H9 (cell line): ENCODE results near the gene ZNF653. TPM values are rescaled to one million over a fixed set of nuclear protein-coding genes. Genes with fewer than 3 reads are reported as not detected.

ENCODE experiments used
- DNase-seq: peaks from one replicate; pipeline ENCODE4 v3.0.0-alpha.2; 2017
- H2AFZ ChIP-seq: one replicate; pipeline ENCODE4 v1.6.1; 2013; ENCODE audit warnings: mild to moderate bottlenecking, low read length, control low read depth, moderate library complexity
- H2AK5ac ChIP-seq: 2 replicates; pipeline ENCODE4 v1.6.1; 2013; ENCODE audit warnings: low read length, control low read depth, mixed read lengths; ENCODE audit not compliant: insufficient read length
- H2BK120ac ChIP-seq: one replicate; pipeline ENCODE4 v1.6.1; 2013; ENCODE audit warnings: low read depth, mild to moderate bottlenecking, low read length, control low read depth, inconsistent platforms; ENCODE audit not compliant: poor library complexity, severe bottlenecking
- H2BK12ac ChIP-seq: 2 replicates; pipeline ENCODE4 v1.6.1; 2013; ENCODE audit warnings: low read length, control low read depth, mixed read lengths, low read depth; ENCODE audit not compliant: insufficient read length
- H2BK15ac ChIP-seq: 2 replicates; pipeline ENCODE4 v1.6.1; 2013; ENCODE audit warnings: low read depth, low read length, control low read depth
- H2BK20ac ChIP-seq: one replicate; pipeline ENCODE4 v1.6.1; 2013; ENCODE audit warnings: low read depth, mild to moderate bottlenecking, low read length, control low read depth, inconsistent platforms; ENCODE audit not compliant: poor library complexity, severe bottlenecking
- H2BK5ac ChIP-seq: 2 replicates; pipeline ENCODE4 v1.6.1; 2013; ENCODE audit warnings: low read length, control low read depth, mixed read lengths; ENCODE audit not compliant: insufficient read length
- H3K14ac ChIP-seq: 2 replicates; pipeline ENCODE4 v1.6.1; 2013; ENCODE audit warnings: low read length, control low read depth; ENCODE audit not compliant: insufficient read depth
- H3K18ac ChIP-seq: 2 replicates; pipeline ENCODE4 v1.6.1; 2013; ENCODE audit warnings: low read depth, mild to moderate bottlenecking, mixed read lengths, low read length, control low read depth; ENCODE audit not compliant: insufficient read length
- H3K23ac ChIP-seq: 2 replicates; pipeline ENCODE4 v1.6.1; 2013; ENCODE audit warnings: low read length, control low read depth, mixed read lengths, low read depth; ENCODE audit not compliant: insufficient read length
- H3K23me2 ChIP-seq: 2 replicates; pipeline ENCODE4 v1.6.1; 2013; ENCODE audit warnings: low read depth, mild to moderate bottlenecking, mixed read lengths, low read length, control low read depth; ENCODE audit not compliant: insufficient read length, poor library complexity, severe bottlenecking
- H3K27ac ChIP-seq: 2 replicates; pipeline ENCODE4 v1.5.1; 2013; ENCODE audit warnings: low read length, control low read depth, mixed read lengths, low read depth; ENCODE audit not compliant: insufficient read length
- H3K27me3 ChIP-seq: 2 replicates; pipeline ENCODE4 v1.6.1; 2013; ENCODE audit warnings: low read length, control low read depth, inconsistent platforms; ENCODE audit not compliant: insufficient read depth
- H3K4ac ChIP-seq: 2 replicates; pipeline ENCODE4 v1.6.1; 2013; ENCODE audit warnings: low read depth, mild to moderate bottlenecking, control low read depth, inconsistent platforms, low read length, moderate library complexity
- H3K4me1 ChIP-seq: 2 replicates; pipeline ENCODE4 v1.6.1; 2013; ENCODE audit warnings: low read length, control low read depth, inconsistent platforms; ENCODE audit not compliant: insufficient read depth
- H3K4me2 ChIP-seq: 2 replicates; pipeline ENCODE4 v1.6.1; 2013; ENCODE audit warnings: low read length, control low read depth, mixed read lengths; ENCODE audit not compliant: insufficient read length, insufficient read depth
- H3K56ac ChIP-seq: 2 replicates; pipeline ENCODE4 v1.6.1; 2013; ENCODE audit warnings: low read depth, mild to moderate bottlenecking, mixed read lengths, low read length, control low read depth; ENCODE audit not compliant: insufficient read length
- H3K79me1 ChIP-seq: 2 replicates; pipeline ENCODE4 v1.6.1; 2013; ENCODE audit warnings: low read depth, mild to moderate bottlenecking, moderate library complexity, low read length, control low read depth, inconsistent platforms; ENCODE audit not compliant: insufficient read depth, poor library complexity, severe bottlenecking
- H3K79me2 ChIP-seq: 2 replicates; pipeline ENCODE4 v1.6.1; 2013; ENCODE audit warnings: low read length, control low read depth, inconsistent platforms; ENCODE audit not compliant: insufficient read depth
- H3K9ac ChIP-seq: 2 replicates; pipeline ENCODE4 v1.6.1; 2013; ENCODE audit warnings: low read length, control low read depth, mixed read lengths; ENCODE audit not compliant: insufficient read length; ENCODE audit errors: extremely low read depth
- H3K9me3 ChIP-seq: one replicate; pipeline ENCODE4 v1.6.1; 2013; ENCODE audit warnings: low read depth, low read length, inconsistent platforms; ENCODE audit not compliant: control insufficient read depth
- H3T11ph ChIP-seq: one replicate; pipeline ENCODE4 v1.6.1; 2013; ENCODE audit warnings: mild to moderate bottlenecking, low read length, control low read depth, inconsistent platforms
- H4K20me1 ChIP-seq: one replicate; pipeline ENCODE4 v1.6.1; 2013; ENCODE audit not compliant: control insufficient read depth, insufficient read length, insufficient read depth
- H4K5ac ChIP-seq: 2 replicates; pipeline ENCODE4 v1.6.1; 2013; ENCODE audit warnings: low read depth, mild to moderate bottlenecking, mixed read lengths, low read length, control low read depth; ENCODE audit not compliant: insufficient read length
- H4K8ac ChIP-seq: replicated peaks from 2 replicates; pipeline ENCODE4 v1.6.1; 2013; ENCODE audit warnings: low read length, control low read depth, mixed read lengths, low read depth; ENCODE audit not compliant: insufficient read length
- H4K91ac ChIP-seq: 2 replicates; pipeline ENCODE4 v1.6.1; 2013; ENCODE audit warnings: low read depth, mild to moderate bottlenecking, moderate library complexity, mixed read lengths, low read length, control low read depth; ENCODE audit not compliant: insufficient read length
- H3K27ac Mint-ChIP-seq, 3 experiments: 2 replicates in 2 of 3; 3 replicates in 1 of 3; pipeline ENCODE4 v1.8.0; 2020 to 2021; ENCODE audit warnings: mixed read lengths in 3 of 3, mild to moderate bottlenecking in 1 of 3, moderate library complexity in 1 of 3
- H3K27me3 Mint-ChIP-seq: 2 replicates; pipeline ENCODE4 v1.8.0; 2021; ENCODE audit warnings: low read depth, mild to moderate bottlenecking, moderate library complexity, mixed read lengths
- H3K36me3 Mint-ChIP-seq, 3 experiments: 2 replicates in 2 of 3; 3 replicates in 1 of 3; pipeline ENCODE4 v1.8.0; 2020 to 2021; ENCODE audit warnings: low read depth in 3 of 3, mixed read lengths in 3 of 3; ENCODE audit not compliant: insufficient read depth in 1 of 3
- H3K4me1 Mint-ChIP-seq, 2 experiments: 2 replicates each; pipeline ENCODE4 v1.8.0; 2020; ENCODE audit warnings: mixed read lengths in 2 of 2
- H3K4me3 Mint-ChIP-seq, 2 experiments: 2 replicates in 1 of 2; 3 replicates in 1 of 2; pipeline ENCODE4 v1.8.0; 2020 to 2021; ENCODE audit warnings: mild to moderate bottlenecking in 2 of 2, mixed read lengths in 2 of 2, moderate library complexity in 1 of 2
- H3K9me3 Mint-ChIP-seq, 2 experiments: 2 replicates in 1 of 2; 3 replicates in 1 of 2; pipeline ENCODE4 v1.8.0; 2020; ENCODE audit warnings: mild to moderate bottlenecking in 2 of 2, mixed read lengths in 2 of 2, moderate library complexity in 1 of 2
- WGBS: extraction: QIAGEN DNeasy Blood & Tissue Kit; methylation state at CpG from one replicate; pipeline ENCODE4 v1.1.7; 2013; ENCODE audit warnings: missing lambda C conversion rate, low lambda C conversion rate, mixed read lengths; ENCODE audit not compliant: insufficient read length; ENCODE audit errors: extremely low coverage; 5-methylcytosine and 5-hydroxymethylcytosine counted together
- total RNA-seq: library from RNA; stranded (reverse); gene quantifications from 2 replicates; pipeline ENCODE4 v1.2.1, GENCODE V29; 2021
- TF ChIP-seq, protein P1 (sequence below): fragments of 200-600 bp; sonication (generic); conservative IDR thresholded peaks from 3 replicates; pipeline ENCODE4 v1.8.0; 2021; ENCODE audit warnings: antibody characterized with exemption, mild to moderate bottlenecking

ZNF653 gene
- total RNA-seq, 1 experiment from 2014 or later, result 11.6 TPM

DNA sequence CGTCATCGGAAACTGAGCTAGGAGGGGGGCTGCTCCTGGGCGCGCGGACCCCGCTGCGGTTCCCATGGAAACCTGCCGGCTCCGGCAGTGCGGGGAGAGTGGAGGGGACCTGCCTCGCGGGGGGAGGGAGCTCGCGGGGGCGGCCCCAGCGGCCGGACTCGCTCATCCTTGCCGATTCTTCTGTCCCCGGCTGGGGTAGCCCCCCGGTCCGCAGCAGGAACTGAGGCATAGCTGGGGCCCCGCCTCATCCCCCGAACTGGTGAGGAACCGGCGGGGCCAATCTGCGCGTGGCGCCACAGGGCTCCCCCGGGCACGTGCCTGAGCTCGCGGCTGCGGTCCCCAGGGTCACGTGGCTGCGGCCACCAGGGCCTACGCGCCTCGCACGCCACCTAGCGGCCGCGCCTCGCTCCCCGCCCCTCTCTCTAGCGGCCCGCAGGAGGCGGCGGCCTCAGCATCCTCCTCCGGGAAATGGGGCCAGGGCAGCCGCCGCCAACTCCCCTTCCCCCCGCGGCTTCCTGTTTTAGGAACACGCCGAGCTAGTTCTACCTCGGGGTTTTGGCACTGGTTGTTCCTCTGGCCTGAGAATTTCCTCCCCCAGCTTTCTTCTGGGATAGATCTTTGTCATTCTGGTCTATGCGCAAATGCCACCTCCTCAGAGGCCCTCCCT, 23.1 kb downstream of the ZNF653 start:
- Histone ChIP-seq H3K4me2 (peak overlapping the region; percentile 28), H2BK12ac (no peak overlapping the region), H2BK15ac (no peak overlapping the region), H3K79me1 (no peaks in the 10 kb centered on the region), H3K4me1 (no peaks in the 10 kb centered on the region), H3K27ac (no peak overlapping the region), H3K9ac (no peak overlapping the region), H4K91ac (no peak overlapping the region), H4K8ac (no peak overlapping the region), H4K5ac (no peak overlapping the region), H2AK5ac (no peak overlapping the region), H2BK5ac (no peak overlapping the region), H3K18ac (peak overlapping the region; percentile 77), H2BK120ac (no peak overlapping the region), H3K56ac (no peak overlapping the region), H4K20me1 (no peaks in the 10 kb centered on the region), H3K9me3 (no peaks in the 10 kb centered on the region), H3K23me2 (peaks cover 7% of the 10 kb centered on the region), H3K14ac (peak overlapping the region; percentile 37; the same call in 1 of the 2 replicates), H2BK20ac (no peak overlapping the region), H3K79me2 (no peaks in the 10 kb centered on the region), H3K23ac (no peak overlapping the region), H3T11ph (no peak overlapping the region), H3K4ac (no peak overlapping the region), H2AFZ (no peak overlapping the region), H3K27me3 (peaks cover 12% of the 10 kb centered on the region; the same call in 1 of the 2 replicates)
- Mint-ChIP-seq H3K36me3 (no peaks in the 10 kb centered on the region; a peak in 1 of 7 replicates), H3K4me1 (peaks cover 4 to 18% of the 10 kb centered on the region in 2 experiments; a peak in 3 of 4 replicates), H3K27ac (0 out of 7 replicates have a peak overlapping the region, but pooled peaks of 1 of the 3 experiments have one; percentile 74), H3K9me3 (peaks cover 0 to 4% of the 10 kb centered on the region in 2 experiments; a peak in 3 of 5 replicates), H3K27me3 (peaks cover 39% of the 10 kb centered on the region), H3K4me3 (peak overlapping the region; percentile 50 to 77)
- TF ChIP-seq, protein P1, sequence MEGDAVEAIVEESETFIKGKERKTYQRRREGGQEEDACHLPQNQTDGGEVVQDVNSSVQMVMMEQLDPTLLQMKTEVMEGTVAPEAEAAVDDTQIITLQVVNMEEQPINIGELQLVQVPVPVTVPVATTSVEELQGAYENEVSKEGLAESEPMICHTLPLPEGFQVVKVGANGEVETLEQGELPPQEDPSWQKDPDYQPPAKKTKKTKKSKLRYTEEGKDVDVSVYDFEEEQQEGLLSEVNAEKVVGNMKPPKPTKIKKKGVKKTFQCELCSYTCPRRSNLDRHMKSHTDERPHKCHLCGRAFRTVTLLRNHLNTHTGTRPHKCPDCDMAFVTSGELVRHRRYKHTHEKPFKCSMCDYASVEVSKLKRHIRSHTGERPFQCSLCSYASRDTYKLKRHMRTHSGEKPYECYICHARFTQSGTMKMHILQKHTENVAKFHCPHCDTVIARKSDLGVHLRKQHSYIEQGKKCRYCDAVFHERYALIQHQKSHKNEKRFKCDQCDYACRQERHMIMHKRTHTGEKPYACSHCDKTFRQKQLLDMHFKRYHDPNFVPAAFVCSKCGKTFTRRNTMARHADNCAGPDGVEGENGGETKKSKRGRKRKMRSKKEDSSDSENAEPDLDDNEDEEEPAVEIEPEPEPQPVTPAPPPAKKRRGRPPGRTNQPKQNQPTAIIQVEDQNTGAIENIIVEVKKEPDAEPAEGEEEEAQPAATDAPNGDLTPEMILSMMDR, result peak; percentile 98
- WGBS, result no CpG with 5 or more reads among the region's 58 CpGs
- DNase-seq, result peak; percentile 89
